GM12878 (cell line): ENCODE results near the gene FBXL16.

Source experiments
- CTCF ChIP-seq, 3 experiments: IDR thresholded peaks in 2 of 3; conservative IDR thresholded peaks in 1 of 3; 2 replicates each; pipeline ENCODE4 v1.5.1; 2011; ENCODE audit warnings: low read depth in 3 of 3, low read length in 3 of 3, mild to moderate bottlenecking in 3 of 3, control low read depth in 2 of 3, moderate library complexity in 2 of 3, inconsistent platforms in 1 of 3, mixed read lengths in 1 of 3; ENCODE audit not compliant: control insufficient read depth in 2 of 3, insufficient read depth in 1 of 3; ENCODE audit errors: extremely low read depth in 1 of 3
- EZH2 ChIP-seq: IDR thresholded peaks from 2 replicates; pipeline ENCODE4 v1.6.1; 2012; ENCODE audit warnings: low read depth, mild to moderate bottlenecking, control low read depth, inconsistent platforms, low read length, borderline replicate concordance; ENCODE audit not compliant: control insufficient read depth
- HDAC2 ChIP-seq: fragments of 200-600 bp; sonication (generic); IDR thresholded peaks from 2 replicates; pipeline ENCODE4 v1.6.1; 2017
- HDGF ChIP-seq: fragments of 450-650 bp; IDR thresholded peaks from 2 replicates; pipeline ENCODE4 v1.6.1; 2016; ENCODE audit warnings: antibody characterized with exemption

GRCh38 chr16:685967-686366 lies 19.6 kb downstream of the FBXL16 start:
- no peak for TF ChIP-seq EZH2
- no peak for TF ChIP-seq HDGF
- TF ChIP-seq CTCF (IDR thresholded peaks at IDR 0.05 in 2 of 3, conservative IDR thresholded peaks at IDR 0.05 in 1 of 3; ENCODE audit: control insufficient read depth in 2 of 3, extremely low read depth in 1 of 3, insufficient read depth in 1 of 3, low read depth in 3 of 3, low read length in 3 of 3): peak; percentile 10 to 43 (median 25); a peak in 2 of 6 replicates
- no peak for TF ChIP-seq HDAC2
